Neural cell (in vitro differentiated cells): Measurements from ENCODE around the gene FZD7. TPM values are rescaled to one million over a fixed set of nuclear protein-coding genes. Genes with fewer than 3 reads are reported as not detected.

Experiments
- H2AFZ ChIP-seq: fragments of 200-600, 300-800 bp; sonication (generic), shearing (Covaris generic); 2 replicates; pipeline ENCODE4 v1.6.0; 2014; ENCODE audit warnings: low read depth, mild to moderate bottlenecking, antibody characterized with exemption, low read length, moderate library complexity
- H3F3A ChIP-seq: fragments of 200-600 bp; shearing (Covaris generic); 2 replicates; pipeline ENCODE4 v1.6.1; 2016; ENCODE audit warnings: mild to moderate bottlenecking, moderate library complexity, mixed read lengths, antibody characterized with exemption, low read length; ENCODE audit not compliant: insufficient read depth, poor library complexity, severe bottlenecking
- H3K27ac ChIP-seq: fragments of 200-600, 300-800 bp; sonication (generic), shearing (Covaris generic); 2 replicates; pipeline ENCODE4 v1.5.1; 2014; ENCODE audit warnings: mild to moderate bottlenecking, low read length, moderate library complexity
- H3K27me3 ChIP-seq: fragments of 300-800, 200-600 bp; sonication (generic), shearing (Covaris generic); 2 replicates; pipeline ENCODE4 v1.6.0; 2014; ENCODE audit warnings: mild to moderate bottlenecking, low read depth, low read length, moderate library complexity; ENCODE audit not compliant: insufficient read depth
- H3K36me3 ChIP-seq: fragments of 300-800, 200-600 bp; sonication (generic), shearing (Covaris generic); 2 replicates; pipeline ENCODE4 v1.5.1; 2014; ENCODE audit warnings: mild to moderate bottlenecking, antibody characterized with exemption, low read length, moderate library complexity; ENCODE audit not compliant: insufficient read depth
- H3K4me2 ChIP-seq: fragments of 300-800, 200-600 bp; sonication (generic), shearing (Covaris generic); 2 replicates; pipeline ENCODE4 v1.6.0; 2014; ENCODE audit warnings: mild to moderate bottlenecking, low read length
- H3K4me3 ChIP-seq: fragments of 300-800, 200-600 bp; sonication (generic), shearing (Covaris generic); 2 replicates; pipeline ENCODE4 v1.5.1; 2014; ENCODE audit warnings: mild to moderate bottlenecking, low read length, moderate library complexity
- H3K79me2 ChIP-seq: fragments of 200-600 bp; shearing (Covaris generic); replicated peaks from 2 replicates; pipeline ENCODE4 v1.6.0; 2014; ENCODE audit warnings: mild to moderate bottlenecking, low read length, moderate library complexity; ENCODE audit not compliant: insufficient read depth
- H3K9ac ChIP-seq: fragments of 300-800, 200-600 bp; sonication (generic), shearing (Covaris generic); 2 replicates; pipeline ENCODE4 v1.6.1; 2016; ENCODE audit warnings: mild to moderate bottlenecking, low read length, mixed read lengths
- H3K9me2 ChIP-seq: fragments of 200-600 bp; shearing (Covaris generic); 2 replicates; pipeline ENCODE4 v1.6.1; 2016; ENCODE audit warnings: mild to moderate bottlenecking, low read length, mixed read lengths; ENCODE audit not compliant: insufficient read depth
- H3K9me3 ChIP-seq: fragments of 200-600, 300-800 bp; sonication (generic), shearing (Covaris generic); 2 replicates; pipeline ENCODE4 v1.6.1; 2016; ENCODE audit warnings: mild to moderate bottlenecking, mixed run types, low read length, moderate library complexity, mixed read lengths
- H4K20me1 ChIP-seq: fragments of 200-600 bp; shearing (Covaris generic); 2 replicates; pipeline ENCODE4 v1.6.1; 2016; ENCODE audit warnings: mild to moderate bottlenecking, mixed run types; ENCODE audit not compliant: insufficient read depth
- EP300 ChIP-seq: fragments of 450-650 bp; conservative IDR thresholded peaks from 2 replicates; pipeline ENCODE4 v1.6.1; 2014; ENCODE audit warnings: antibody characterized with exemption, mild to moderate bottlenecking, moderate library complexity; ENCODE audit not compliant: poor library complexity, severe bottlenecking
- EZH2 ChIP-seq: fragments of 200-600, 300-800 bp; shearing (Covaris generic), sonication (generic); IDR thresholded peaks from 2 replicates; pipeline ENCODE4 v1.6.1; 2014; ENCODE audit warnings: antibody characterized with exemption, low read length, borderline replicate concordance, mild to moderate bottlenecking; ENCODE audit not compliant: insufficient read depth, poor library complexity, severe bottlenecking
- MXI1 ChIP-seq: fragments of 450-650 bp; conservative IDR thresholded peaks from 2 replicates; pipeline ENCODE4 v1.6.1; 2014; ENCODE audit warnings: antibody characterized with exemption, mild to moderate bottlenecking; ENCODE audit not compliant: poor library complexity, severe bottlenecking
- POLR2AphosphoS5 ChIP-seq: IDR thresholded peaks from 2 replicates; pipeline ENCODE4 v1.6.1; 2012
- RAD21 ChIP-seq: fragments of 450-650 bp; conservative IDR thresholded peaks from 2 replicates; pipeline ENCODE4 v1.6.1; 2014; ENCODE audit warnings: antibody characterized with exemption, mild to moderate bottlenecking, moderate library complexity
- SMC3 ChIP-seq: fragments of 450-650 bp; conservative IDR thresholded peaks from 2 replicates; pipeline ENCODE4 v1.6.1; 2014; ENCODE audit warnings: antibody characterized with exemption, mild to moderate bottlenecking, moderate library complexity; ENCODE audit not compliant: poor library complexity
- TAF1 ChIP-seq: IDR thresholded peaks from 2 replicates; pipeline ENCODE4 v1.6.1; 2012; ENCODE audit warnings: low read depth
- polyA plus RNA-seq: library from polyadenylated mRNA; depleted of rRNA; stranded (reverse); fragments of >200 nt; gene quantifications from 2 replicates; pipeline ENCODE4 v1.2.3, GENCODE V29; 2014
- TF ChIP-seq, protein P1 (sequence below): IDR thresholded peaks from 2 replicates; pipeline ENCODE4 v1.6.1; 2012; ENCODE audit warnings: borderline replicate concordance
- TF ChIP-seq, protein P2 (sequence below): fragments of 450-650 bp; IDR thresholded peaks from 2 replicates; pipeline ENCODE4 v1.5.1; 2014; ENCODE audit warnings: antibody characterized with exemption, mild to moderate bottlenecking, moderate library complexity; ENCODE audit not compliant: poor library complexity, severe bottlenecking

Gene FZD7
- polyA plus RNA-seq, 1 donor from 2014 or later: 1.8 TPM

DNA sequence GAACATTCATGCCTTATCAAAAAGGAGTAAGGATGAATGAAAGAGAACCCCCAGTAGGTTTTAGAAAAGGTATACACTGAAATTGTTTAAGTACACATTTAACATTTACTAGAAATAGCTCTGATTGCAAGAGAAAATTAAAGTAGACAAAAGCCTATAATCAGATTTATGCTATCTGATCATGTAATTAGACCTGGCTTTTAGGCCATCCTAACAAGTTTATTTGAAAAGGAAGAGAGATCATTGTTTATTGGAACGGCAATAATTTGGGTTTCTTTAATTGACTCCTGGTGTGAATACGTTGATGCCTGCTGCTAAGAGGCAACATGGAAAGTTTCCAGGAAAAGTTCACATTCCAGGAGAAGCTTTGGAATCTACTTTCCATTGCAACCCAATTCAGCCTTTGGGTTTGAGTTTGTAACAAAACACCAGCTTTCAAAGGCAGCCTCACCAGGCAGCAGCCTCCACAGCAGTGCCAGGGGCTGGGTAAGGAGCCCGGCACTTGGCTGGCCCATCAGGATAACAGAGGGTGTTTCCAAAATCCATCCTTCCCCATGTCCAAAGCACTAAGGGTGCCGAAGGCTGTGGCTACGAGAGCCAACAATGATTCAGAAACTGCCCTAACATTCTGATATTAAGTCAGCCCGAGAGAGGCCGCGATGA, 18.0 kb downstream of the FZD7 start:
- no peaks in the 10 kb centered on the region for H3K79me2 ChIP-seq
- H4K20me1 ChIP-seq: no peaks in the 10 kb centered on the region
- no peaks in the 10 kb centered on the region for H3K36me3 ChIP-seq
- H3K9me3 ChIP-seq: no peaks in the 10 kb centered on the region
- H3K4me2 ChIP-seq: no peak overlapping the region
- H2AFZ ChIP-seq: no peak overlapping the region
- H3K4me3 ChIP-seq: no peak overlapping the region
- no peaks in the 10 kb centered on the region for H3K9me2 ChIP-seq
- TF ChIP-seq, protein P1, sequence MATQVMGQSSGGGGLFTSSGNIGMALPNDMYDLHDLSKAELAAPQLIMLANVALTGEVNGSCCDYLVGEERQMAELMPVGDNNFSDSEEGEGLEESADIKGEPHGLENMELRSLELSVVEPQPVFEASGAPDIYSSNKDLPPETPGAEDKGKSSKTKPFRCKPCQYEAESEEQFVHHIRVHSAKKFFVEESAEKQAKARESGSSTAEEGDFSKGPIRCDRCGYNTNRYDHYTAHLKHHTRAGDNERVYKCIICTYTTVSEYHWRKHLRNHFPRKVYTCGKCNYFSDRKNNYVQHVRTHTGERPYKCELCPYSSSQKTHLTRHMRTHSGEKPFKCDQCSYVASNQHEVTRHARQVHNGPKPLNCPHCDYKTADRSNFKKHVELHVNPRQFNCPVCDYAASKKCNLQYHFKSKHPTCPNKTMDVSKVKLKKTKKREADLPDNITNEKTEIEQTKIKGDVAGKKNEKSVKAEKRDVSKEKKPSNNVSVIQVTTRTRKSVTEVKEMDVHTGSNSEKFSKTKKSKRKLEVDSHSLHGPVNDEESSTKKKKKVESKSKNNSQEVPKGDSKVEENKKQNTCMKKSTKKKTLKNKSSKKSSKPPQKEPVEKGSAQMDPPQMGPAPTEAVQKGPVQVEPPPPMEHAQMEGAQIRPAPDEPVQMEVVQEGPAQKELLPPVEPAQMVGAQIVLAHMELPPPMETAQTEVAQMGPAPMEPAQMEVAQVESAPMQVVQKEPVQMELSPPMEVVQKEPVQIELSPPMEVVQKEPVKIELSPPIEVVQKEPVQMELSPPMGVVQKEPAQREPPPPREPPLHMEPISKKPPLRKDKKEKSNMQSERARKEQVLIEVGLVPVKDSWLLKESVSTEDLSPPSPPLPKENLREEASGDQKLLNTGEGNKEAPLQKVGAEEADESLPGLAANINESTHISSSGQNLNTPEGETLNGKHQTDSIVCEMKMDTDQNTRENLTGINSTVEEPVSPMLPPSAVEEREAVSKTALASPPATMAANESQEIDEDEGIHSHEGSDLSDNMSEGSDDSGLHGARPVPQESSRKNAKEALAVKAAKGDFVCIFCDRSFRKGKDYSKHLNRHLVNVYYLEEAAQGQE: no peak
- TF ChIP-seq MXI1 (no peak), EZH2 (no peak), SMC3 (no peak), TAF1 (no peak), RAD21 (no peak), POLR2AphosphoS5 (no peak), EP300 (no peak)
- TF ChIP-seq, protein P2, sequence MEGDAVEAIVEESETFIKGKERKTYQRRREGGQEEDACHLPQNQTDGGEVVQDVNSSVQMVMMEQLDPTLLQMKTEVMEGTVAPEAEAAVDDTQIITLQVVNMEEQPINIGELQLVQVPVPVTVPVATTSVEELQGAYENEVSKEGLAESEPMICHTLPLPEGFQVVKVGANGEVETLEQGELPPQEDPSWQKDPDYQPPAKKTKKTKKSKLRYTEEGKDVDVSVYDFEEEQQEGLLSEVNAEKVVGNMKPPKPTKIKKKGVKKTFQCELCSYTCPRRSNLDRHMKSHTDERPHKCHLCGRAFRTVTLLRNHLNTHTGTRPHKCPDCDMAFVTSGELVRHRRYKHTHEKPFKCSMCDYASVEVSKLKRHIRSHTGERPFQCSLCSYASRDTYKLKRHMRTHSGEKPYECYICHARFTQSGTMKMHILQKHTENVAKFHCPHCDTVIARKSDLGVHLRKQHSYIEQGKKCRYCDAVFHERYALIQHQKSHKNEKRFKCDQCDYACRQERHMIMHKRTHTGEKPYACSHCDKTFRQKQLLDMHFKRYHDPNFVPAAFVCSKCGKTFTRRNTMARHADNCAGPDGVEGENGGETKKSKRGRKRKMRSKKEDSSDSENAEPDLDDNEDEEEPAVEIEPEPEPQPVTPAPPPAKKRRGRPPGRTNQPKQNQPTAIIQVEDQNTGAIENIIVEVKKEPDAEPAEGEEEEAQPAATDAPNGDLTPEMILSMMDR: no peak
- no peaks in the 10 kb centered on the region for H3F3A ChIP-seq
- H3K27ac ChIP-seq: no peak overlapping the region
- H3K9ac ChIP-seq: no peak overlapping the region
- H3K27me3 ChIP-seq: no peaks in the 10 kb centered on the region

DNA sequence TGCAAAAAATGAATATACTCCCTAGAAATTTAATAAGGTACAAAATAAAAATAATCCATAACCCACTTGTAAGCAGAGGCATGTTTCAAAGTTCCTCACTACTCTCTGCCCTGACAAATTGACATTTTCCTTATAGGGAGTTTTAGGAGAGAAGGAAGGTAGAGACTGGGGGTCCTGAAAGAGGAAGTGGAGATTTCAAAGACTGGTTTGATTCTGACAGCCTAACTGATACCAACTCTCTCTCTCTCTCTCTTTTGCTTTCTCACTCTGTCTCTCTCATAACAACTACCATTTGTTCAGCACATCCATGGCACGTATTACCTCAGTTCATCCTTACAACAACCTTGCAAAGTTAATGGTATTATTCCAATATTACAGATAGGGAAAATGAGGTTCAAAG, 18.6 kb downstream of the FZD7 start:
- no peaks in the 10 kb centered on the region for H3K27me3 ChIP-seq
- H3K9me2 ChIP-seq: no peaks in the 10 kb centered on the region
- no peaks in the 10 kb centered on the region for H3F3A ChIP-seq
- H3K4me3 ChIP-seq: no peak overlapping the region
- TF ChIP-seq SMC3: no peak
- TF ChIP-seq EP300: no peak
- TF ChIP-seq TAF1: no peak
- TF ChIP-seq, protein P1: no peak
- TF ChIP-seq, protein P2: no peak
- TF ChIP-seq EZH2: no peak
- TF ChIP-seq MXI1: no peak
- no peak for TF ChIP-seq POLR2AphosphoS5
- no peak for TF ChIP-seq RAD21
- H4K20me1 ChIP-seq: no peaks in the 10 kb centered on the region
- no peaks in the 10 kb centered on the region for H3K79me2 ChIP-seq
- H3K4me2 ChIP-seq: no peak overlapping the region
- no peaks in the 10 kb centered on the region for H3K9me3 ChIP-seq
- H3K27ac ChIP-seq: no peak overlapping the region
- H3K36me3 ChIP-seq: no peaks in the 10 kb centered on the region
- H2AFZ ChIP-seq: no peak overlapping the region
- no peak overlapping the region for H3K9ac ChIP-seq
